PC-9 (cell line): ENCODE results near the gene NINL.

ENCODE experiments used
- CTCF ChIP-seq: fragments of 200-600 bp; sonication (generic); conservative IDR thresholded peaks from 2 replicates; pipeline ENCODE4 v1.6.1; 2017; ENCODE audit warnings: mixed run types, antibody characterized with exemption, mild to moderate bottlenecking, moderate library complexity
- EZH2 ChIP-seq: fragments of 200-600 bp; sonication (generic); IDR thresholded peaks from 2 replicates; pipeline ENCODE4 v1.8.0; 2017; ENCODE audit warnings: antibody characterized with exemption, low read depth

GRCh38 chr20:25507385-25508082 is 77.8 kb downstream of the NINL start:
- TF ChIP-seq CTCF: no peak
- TF ChIP-seq EZH2: no peak
